RWPE1 (cell line): ENCODE measurements around the gene NTN1.

Source experiments
- CTCF ChIA-PET: fragments of 350-600 bp; sonication (Branson Sonifier 250); formaldehyde crosslinking; extraction: SDS; loops from one replicate; lab custom pipeline; 2021; lab: Yijun Ruan, JAX
- POLR2A ChIA-PET: fragments of 400-600 bp; formaldehyde crosslinking; extraction: SDS; loops from one replicate; lab custom pipeline; 2020; ENCODE audit warnings: antibody characterized with exemption; ENCODE audit not compliant: low non-redundant PET; lab: Yijun Ruan, JAX
- DNase-seq: peaks from one replicate; pipeline ENCODE4 v3.0.0; 2012; ENCODE audit warnings: low spot score
- H3K27ac ChIP-seq: fragments of 450-650 bp; 2 replicates; pipeline ENCODE4 v1.5.1; 2017
- CTCF ChIP-seq: fragments of 450-650 bp; conservative IDR thresholded peaks from 2 replicates; pipeline ENCODE4 v1.5.1; 2017; ENCODE audit warnings: low read depth, mild to moderate bottlenecking

Gene NTN1

GRCh38 chr17:9080983-9081382, 59.7 kb downstream of the NTN1 start:
- ChIA-PET CTCF (no interaction called here), POLR2A (no interaction called here)
- TF ChIP-seq CTCF, result no peak
- no peak for DNase-seq
- no peak overlapping the region for H3K27ac ChIP-seq

- ChIA-PET POLR2A (no interaction called here), CTCF (no interaction called here)
- H3K27ac ChIP-seq, result no peak overlapping the region
- no peak for DNase-seq
- no peak for TF ChIP-seq CTCF
Observed at GRCh38 chr17:9086577-9086976, 65.3 kb downstream of the NTN1 start.

- CTCF ChIA-PET, result interaction anchor here (0.5 to 0.8 kb wide), 2 partner anchors 90 to 254 kb away, joined by 4 to 9 read pairs; no protein-coding TSS in a partner anchor
- TF ChIP-seq CTCF, result no peak
- POLR2A ChIA-PET, result no interaction called here
- no peak overlapping the region for H3K27ac ChIP-seq
- DNase-seq, result no peak
Observed at GRCh38 chr17:9087921-9088320, 66.6 kb downstream of the NTN1 start.

- no peak for TF ChIP-seq CTCF
- POLR2A ChIA-PET, result no interaction called here
- no peak overlapping the region for H3K27ac ChIP-seq
- no peak for DNase-seq
- CTCF ChIA-PET, result no interaction called here
Observed at GRCh38 chr17:9090641-9091096, 69.4 kb downstream of the NTN1 start.

- no peak overlapping the region for H3K27ac ChIP-seq
- CTCF ChIA-PET, result interaction anchor here (0.6 kb wide), 1 partner anchor 310 kb away, joined by 3 read pairs; no protein-coding TSS in a partner anchor
- TF ChIP-seq CTCF, result no peak
- no peak for DNase-seq
- POLR2A ChIA-PET, result no interaction called here
Observed at GRCh38 chr17:9094193-9094592, 72.9 kb downstream of the NTN1 start.

GRCh38 chr17:9095390-9095789, 74.1 kb downstream of the NTN1 start:
- H3K27ac ChIP-seq, result no peak overlapping the region
- no peak for TF ChIP-seq CTCF
- POLR2A ChIA-PET, result no interaction called here
- CTCF ChIA-PET, result no interaction called here
- DNase-seq, result no peak
